ENCODE results near the gene S100B.
"Not testable (repeated sequence)": the region's sequence is repeated elsewhere in the genome, so short reads cannot be mapped to it uniquely, and the experiment has no call there.

Gene S100B

DNA sequence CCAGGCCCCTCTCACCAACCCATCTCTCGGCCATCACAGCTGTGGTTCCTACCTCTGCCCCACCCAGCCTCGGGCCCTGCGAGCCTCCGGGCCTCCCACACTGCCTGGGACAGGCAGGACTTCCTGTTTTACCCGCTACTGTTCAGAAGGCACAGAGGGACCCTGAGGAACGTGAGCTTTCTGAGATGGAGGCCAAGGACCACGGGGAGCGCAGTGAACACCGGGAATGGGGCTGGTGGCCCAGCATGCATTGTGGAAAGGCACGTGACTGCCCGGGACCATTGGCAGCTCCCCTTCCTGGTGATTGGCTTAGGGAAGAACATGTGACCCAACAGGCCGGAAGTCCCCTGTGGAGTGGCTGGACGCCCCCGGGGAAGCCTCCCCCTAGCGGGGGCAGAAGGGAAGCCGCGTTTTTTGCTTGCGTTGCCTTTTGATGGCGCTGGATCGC is 7.0 kb downstream of the S100B start:
- TF ChIP-seq, protein P1, sequence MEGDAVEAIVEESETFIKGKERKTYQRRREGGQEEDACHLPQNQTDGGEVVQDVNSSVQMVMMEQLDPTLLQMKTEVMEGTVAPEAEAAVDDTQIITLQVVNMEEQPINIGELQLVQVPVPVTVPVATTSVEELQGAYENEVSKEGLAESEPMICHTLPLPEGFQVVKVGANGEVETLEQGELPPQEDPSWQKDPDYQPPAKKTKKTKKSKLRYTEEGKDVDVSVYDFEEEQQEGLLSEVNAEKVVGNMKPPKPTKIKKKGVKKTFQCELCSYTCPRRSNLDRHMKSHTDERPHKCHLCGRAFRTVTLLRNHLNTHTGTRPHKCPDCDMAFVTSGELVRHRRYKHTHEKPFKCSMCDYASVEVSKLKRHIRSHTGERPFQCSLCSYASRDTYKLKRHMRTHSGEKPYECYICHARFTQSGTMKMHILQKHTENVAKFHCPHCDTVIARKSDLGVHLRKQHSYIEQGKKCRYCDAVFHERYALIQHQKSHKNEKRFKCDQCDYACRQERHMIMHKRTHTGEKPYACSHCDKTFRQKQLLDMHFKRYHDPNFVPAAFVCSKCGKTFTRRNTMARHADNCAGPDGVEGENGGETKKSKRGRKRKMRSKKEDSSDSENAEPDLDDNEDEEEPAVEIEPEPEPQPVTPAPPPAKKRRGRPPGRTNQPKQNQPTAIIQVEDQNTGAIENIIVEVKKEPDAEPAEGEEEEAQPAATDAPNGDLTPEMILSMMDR (IDR thresholded peaks at IDR 0.05; ENCODE audit: low read depth, low read length, missing control alignments), result no peak
- no peak overlapping the region for H3K4me3 ChIP-seq (replicated peaks; ENCODE audit: low read depth, low read length)
- DNase-seq (ENCODE audit: extremely low read depth, low read depth), result no peak

DNA sequence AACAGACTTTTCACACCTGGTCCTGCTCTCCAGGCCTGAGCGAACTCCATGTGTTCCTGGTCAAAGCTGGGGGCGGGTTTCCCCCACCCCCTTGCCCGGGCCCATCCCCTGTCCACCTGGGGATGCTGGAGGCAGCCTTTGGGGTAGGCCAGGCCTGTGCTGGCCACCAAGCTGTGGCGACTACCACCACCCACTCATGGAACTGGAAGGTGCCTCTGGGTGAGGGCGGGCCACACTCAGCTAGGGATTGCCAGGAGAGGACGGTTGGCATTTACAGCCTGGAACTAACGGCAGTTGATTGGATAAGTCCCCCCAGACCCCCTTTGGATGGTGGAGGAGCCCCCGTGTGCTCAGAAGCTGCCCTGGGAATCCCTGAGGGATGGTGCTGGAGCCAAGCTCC is 7.9 kb downstream of the S100B start:
- no peak for DNase-seq (ENCODE audit: extremely low read depth, low read depth)
- TF ChIP-seq, protein P1 (IDR thresholded peaks at IDR 0.05; ENCODE audit: low read depth, low read length, missing control alignments), result no peak
- H3K4me3 ChIP-seq (replicated peaks; ENCODE audit: low read depth, low read length), result no peak overlapping the region

DNA sequence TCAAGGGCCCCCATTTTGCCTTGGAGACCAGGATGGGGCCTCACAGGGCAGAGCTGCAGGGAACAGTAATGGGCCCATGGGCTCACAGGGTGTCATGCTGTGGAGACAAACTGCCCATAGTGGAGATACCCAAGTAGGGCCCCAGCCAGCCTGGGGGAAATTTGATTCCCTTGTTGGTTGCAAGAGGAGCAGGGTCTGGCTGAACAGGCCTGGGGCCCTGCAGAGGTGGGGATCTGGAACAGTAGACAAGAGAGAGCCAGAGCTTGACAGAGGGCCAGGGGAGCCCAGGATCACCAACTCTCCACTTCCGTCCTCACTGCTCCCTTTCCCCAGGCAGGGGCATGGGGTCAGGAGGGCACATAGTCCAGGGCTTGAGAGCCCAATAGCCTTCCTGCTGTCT is 8.7 kb downstream of the S100B start:
- no peak for DNase-seq (ENCODE audit: extremely low read depth, low read depth)
- TF ChIP-seq, protein P1 (IDR thresholded peaks at IDR 0.05; ENCODE audit: low read depth, low read length, missing control alignments), result no peak
- H3K4me3 ChIP-seq (replicated peaks; ENCODE audit: low read depth, low read length), result no peak overlapping the region

DNA sequence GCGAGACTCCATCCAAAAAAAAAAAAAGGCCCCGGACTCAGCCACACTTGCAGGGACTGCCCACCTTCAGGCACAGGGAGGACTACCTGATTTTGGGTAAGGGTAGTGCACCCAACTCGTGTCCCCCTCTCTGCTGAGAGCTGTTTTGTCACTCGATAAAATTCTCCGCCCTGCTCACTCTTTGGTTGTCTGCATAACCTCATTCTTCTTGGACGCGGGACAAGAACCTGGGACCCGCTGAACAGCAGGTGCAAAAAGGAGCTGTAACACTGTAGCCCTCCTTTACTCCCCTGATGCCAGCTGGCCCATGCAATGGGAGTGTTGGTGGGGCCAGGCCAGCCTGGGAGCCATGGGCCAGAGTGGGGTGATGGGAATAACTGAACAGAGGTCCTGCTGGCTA is 10.6 kb downstream of the S100B start:
- no peak overlapping the region for H3K4me3 ChIP-seq (replicated peaks; ENCODE audit: low read depth, low read length)
- TF ChIP-seq, protein P1 (IDR thresholded peaks at IDR 0.05; ENCODE audit: low read depth, low read length, missing control alignments), result no peak
- no peak for DNase-seq (ENCODE audit: extremely low read depth, low read depth)

DNA sequence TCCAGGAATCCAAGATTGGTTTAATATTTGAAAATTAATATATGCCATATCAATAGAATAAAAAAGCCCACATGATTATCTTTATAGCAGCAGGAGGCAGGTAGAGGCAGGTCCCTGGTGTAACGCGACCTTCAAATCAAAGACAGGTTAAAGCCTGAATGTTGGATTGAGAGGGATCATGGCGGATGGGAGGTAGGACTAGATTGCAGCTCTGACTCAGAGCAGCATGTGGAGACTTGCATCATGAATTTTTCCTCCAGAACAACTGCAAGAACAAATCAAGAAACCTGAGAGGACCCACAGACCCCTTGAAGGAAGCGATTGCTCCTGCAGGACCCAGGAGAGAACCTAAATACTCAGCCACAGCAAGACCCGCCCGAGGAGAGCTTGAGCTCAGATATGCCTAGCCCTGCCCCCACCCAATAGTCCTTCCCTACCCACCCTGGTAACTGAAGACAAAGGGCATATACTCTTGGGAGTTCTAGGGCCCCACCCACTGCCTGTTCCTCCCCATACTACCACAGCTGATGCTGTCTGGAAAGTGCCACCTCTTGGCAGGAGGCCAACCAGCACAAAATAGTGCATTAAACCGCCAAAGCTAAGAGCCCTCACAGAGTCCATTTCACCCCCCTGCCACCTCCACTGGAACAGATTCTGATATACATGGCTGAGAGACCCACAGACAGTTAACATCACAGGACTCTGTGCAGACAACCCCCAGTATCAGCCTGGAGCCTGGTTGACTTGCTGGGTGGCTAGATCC is 19.5 kb downstream of the S100B start:
- no peak overlapping the region for H3K4me3 ChIP-seq (replicated peaks; ENCODE audit: low read depth, low read length)
- TF ChIP-seq, protein P1 (IDR thresholded peaks at IDR 0.05; ENCODE audit: low read depth, low read length, missing control alignments), result no peak
- no peak for DNase-seq (ENCODE audit: extremely low read depth, low read depth)

DNA sequence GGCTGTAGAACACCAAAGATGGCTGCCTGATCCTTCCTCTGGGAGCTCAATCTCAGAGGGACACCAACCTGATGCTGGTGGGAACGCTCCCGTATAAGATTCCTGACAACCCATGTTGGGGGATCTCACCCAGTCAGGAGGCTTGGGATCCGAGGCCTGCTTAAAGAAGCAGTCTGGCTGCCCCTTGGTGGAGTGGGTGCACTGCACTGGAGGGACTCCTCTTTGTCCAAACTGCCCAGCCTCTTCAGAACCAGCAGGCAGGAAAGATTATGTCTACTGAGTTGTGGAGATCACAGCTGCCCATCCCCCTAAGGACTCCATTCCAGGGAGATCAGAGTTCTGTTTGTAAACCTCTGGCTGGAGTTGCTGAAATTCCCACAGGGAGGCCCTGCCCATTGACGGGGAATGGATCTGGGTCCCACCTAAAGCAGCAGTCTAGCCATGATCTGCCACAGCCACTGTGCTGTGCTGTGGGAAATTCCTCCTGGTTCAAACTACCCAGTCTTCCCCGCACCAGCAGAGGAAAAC is 23.0 kb downstream of the S100B start:
- TF ChIP-seq, protein P1 (IDR thresholded peaks at IDR 0.05; ENCODE audit: low read depth, low read length, missing control alignments), result no peak
- H3K4me3 ChIP-seq (replicated peaks; ENCODE audit: low read depth, low read length), result no peak overlapping the region
- no peak for DNase-seq (ENCODE audit: extremely low read depth, low read depth)

DNA sequence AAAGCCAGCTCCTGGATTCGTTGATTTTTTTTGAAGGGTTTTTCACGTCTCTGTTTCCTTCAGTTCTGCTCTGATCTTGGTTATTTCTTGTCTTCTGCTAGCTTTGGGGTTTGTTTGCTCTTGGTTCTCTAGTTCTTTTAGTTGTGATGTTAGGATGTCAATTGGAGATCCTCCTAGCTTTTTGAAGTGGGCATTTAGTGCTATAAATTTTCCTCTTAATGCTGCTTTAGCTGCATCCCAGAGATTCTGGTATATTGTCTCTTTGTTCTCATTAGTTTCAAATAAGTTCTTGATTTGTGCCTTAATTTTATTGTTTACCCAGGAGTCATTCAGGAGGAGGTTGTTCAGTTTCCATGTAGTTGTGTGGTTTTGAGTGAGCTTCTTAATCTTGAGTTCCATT is 25.5 kb downstream of the S100B start:
- DNase-seq (ENCODE audit: extremely low read depth, low read depth); H3K4me3 ChIP-seq (replicated peaks; ENCODE audit: low read depth, low read length): not testable (repeated sequence)

DNA sequence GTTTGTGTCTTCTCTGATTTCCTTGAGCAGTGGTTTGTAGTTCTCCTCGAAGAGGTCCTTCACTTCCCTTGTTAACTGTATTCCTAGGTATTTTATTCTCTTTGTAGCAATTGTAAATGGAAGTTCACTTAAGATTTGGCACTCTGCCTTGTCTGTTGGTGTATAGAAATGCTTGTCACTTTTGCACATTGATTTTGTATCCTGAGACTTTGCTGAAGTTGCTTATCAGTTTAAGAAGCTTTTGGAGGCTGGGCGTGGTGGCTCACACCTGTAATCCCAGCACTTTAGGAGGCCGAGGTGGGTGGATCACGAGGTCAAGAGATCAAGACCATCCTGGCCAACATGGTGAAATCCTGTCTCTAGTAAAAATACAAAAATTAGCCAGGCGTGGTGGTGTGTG is 27.1 kb downstream of the S100B start:
- not testable (repeated sequence) for DNase-seq (ENCODE audit: extremely low read depth, low read depth); H3K4me3 ChIP-seq (replicated peaks; ENCODE audit: low read depth, low read length)

Measured in HFF-Myc (cell line).